ENCODE data around the gene TMTC1. TPM values are rescaled to one million over a fixed set of nuclear protein-coding genes. Genes with fewer than 3 reads are reported as not detected.

The TMTC1 gene
- total and polyA plus RNA-seq, 2 experiments from 2014 or later = 6.8 to 14.0 TPM

DNA sequence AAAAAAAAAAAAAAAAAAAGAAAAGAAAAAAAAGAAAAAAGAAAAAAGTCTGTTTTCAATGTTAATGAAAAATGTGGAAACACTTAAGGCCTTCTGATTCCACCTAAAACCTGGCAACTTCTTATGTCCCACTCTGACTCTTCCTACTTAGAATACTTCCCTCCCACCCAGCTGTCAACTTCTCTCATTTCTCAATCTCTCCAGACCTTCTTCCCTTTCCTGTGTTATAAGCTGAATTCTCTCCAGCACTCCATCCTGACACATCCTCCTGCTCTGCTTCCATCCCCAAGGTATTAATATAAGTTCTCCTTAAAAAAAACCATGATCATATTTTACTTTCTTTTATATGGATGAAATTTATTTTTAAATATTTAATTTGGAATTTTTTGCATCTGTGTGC is 20.3 kb upstream of the TMTC1 start:
- no peaks in the 10 kb centered on the region for H3K79me2 ChIP-seq
- H4K20me1 ChIP-seq (ENCODE audit: insufficient read depth, poor library complexity, severe bottlenecking) = no peaks in the 10 kb centered on the region
- TF ChIP-seq EZH2 (IDR thresholded peaks at IDR 0.05; ENCODE audit: borderline replicate concordance) = no peak
- TF ChIP-seq, protein P1, sequence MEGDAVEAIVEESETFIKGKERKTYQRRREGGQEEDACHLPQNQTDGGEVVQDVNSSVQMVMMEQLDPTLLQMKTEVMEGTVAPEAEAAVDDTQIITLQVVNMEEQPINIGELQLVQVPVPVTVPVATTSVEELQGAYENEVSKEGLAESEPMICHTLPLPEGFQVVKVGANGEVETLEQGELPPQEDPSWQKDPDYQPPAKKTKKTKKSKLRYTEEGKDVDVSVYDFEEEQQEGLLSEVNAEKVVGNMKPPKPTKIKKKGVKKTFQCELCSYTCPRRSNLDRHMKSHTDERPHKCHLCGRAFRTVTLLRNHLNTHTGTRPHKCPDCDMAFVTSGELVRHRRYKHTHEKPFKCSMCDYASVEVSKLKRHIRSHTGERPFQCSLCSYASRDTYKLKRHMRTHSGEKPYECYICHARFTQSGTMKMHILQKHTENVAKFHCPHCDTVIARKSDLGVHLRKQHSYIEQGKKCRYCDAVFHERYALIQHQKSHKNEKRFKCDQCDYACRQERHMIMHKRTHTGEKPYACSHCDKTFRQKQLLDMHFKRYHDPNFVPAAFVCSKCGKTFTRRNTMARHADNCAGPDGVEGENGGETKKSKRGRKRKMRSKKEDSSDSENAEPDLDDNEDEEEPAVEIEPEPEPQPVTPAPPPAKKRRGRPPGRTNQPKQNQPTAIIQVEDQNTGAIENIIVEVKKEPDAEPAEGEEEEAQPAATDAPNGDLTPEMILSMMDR (IDR thresholded peaks at IDR 0.05; ENCODE audit: poor library complexity) = no peak
- TF ChIP-seq EZH2phosphoT487 (IDR thresholded peaks at IDR 0.05; ENCODE audit: low read depth, severe bottlenecking, unreplicated experiment) = no peak
- H2AFZ ChIP-seq = no peak overlapping the region
- H3K4me3 ChIP-seq = no peak overlapping the region
- no peak overlapping the region for H3K27ac ChIP-seq
- no peak for DNase-seq (ENCODE audit: low spot score)
- no peaks in the 10 kb centered on the region for H3K9me3 ChIP-seq (ENCODE audit: low read depth)
- H3K36me3 ChIP-seq (replicated peaks; ENCODE audit: insufficient read depth, low read depth) = no peaks in the 10 kb centered on the region
- no peaks in the 10 kb centered on the region for H3K4me1 ChIP-seq (ENCODE audit: insufficient read depth)
- H3K4me2 ChIP-seq = no peak overlapping the region
- H3K27me3 ChIP-seq = no peaks in the 10 kb centered on the region
- H3K9me2 ChIP-seq (replicated peaks; ENCODE audit: insufficient read depth) = no peaks in the 10 kb centered on the region

DNA sequence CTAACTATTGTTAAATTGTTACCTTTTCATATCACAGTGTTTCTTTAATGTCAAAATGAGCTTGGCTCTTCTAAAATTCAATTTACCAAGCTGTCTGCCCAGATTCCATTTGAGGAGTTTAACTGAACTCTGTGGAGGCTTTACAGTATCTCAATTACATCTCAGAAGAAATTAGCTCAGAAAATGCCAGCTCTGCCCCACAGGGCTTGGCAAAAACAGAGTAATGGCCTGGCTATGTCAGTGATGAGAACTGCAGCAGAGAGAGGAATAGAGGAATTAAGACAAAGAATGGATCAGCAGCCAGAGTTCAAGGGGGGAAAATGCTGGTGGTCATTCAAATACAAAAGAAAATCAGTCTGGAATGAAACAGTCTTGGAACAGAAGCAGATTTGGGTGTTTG is 15.8 kb upstream of the TMTC1 start:
- no peak overlapping the region for H3K27ac ChIP-seq
- peaks cover 14% of the 10 kb centered on the region for H3K4me1 ChIP-seq (ENCODE audit: insufficient read depth)
- TF ChIP-seq, protein P1 (IDR thresholded peaks at IDR 0.05; ENCODE audit: poor library complexity) = no peak
- TF ChIP-seq EZH2 (IDR thresholded peaks at IDR 0.05; ENCODE audit: borderline replicate concordance) (no peak), EZH2phosphoT487 (IDR thresholded peaks at IDR 0.05; ENCODE audit: low read depth, severe bottlenecking, unreplicated experiment) (no peak)
- no peaks in the 10 kb centered on the region for H3K9me3 ChIP-seq (ENCODE audit: low read depth)
- no peak overlapping the region for H3K4me2 ChIP-seq
- H3K79me2 ChIP-seq = no peaks in the 10 kb centered on the region
- no peaks in the 10 kb centered on the region for H3K27me3 ChIP-seq
- no peaks in the 10 kb centered on the region for H4K20me1 ChIP-seq (ENCODE audit: insufficient read depth, poor library complexity, severe bottlenecking)
- H3K36me3 ChIP-seq (replicated peaks; ENCODE audit: insufficient read depth, low read depth) = no peaks in the 10 kb centered on the region
- DNase-seq (ENCODE audit: low spot score) = no peak
- H3K9me2 ChIP-seq (replicated peaks; ENCODE audit: insufficient read depth) = no peaks in the 10 kb centered on the region
- no peak overlapping the region for H3K4me3 ChIP-seq
- H2AFZ ChIP-seq = no peak overlapping the region

DNA sequence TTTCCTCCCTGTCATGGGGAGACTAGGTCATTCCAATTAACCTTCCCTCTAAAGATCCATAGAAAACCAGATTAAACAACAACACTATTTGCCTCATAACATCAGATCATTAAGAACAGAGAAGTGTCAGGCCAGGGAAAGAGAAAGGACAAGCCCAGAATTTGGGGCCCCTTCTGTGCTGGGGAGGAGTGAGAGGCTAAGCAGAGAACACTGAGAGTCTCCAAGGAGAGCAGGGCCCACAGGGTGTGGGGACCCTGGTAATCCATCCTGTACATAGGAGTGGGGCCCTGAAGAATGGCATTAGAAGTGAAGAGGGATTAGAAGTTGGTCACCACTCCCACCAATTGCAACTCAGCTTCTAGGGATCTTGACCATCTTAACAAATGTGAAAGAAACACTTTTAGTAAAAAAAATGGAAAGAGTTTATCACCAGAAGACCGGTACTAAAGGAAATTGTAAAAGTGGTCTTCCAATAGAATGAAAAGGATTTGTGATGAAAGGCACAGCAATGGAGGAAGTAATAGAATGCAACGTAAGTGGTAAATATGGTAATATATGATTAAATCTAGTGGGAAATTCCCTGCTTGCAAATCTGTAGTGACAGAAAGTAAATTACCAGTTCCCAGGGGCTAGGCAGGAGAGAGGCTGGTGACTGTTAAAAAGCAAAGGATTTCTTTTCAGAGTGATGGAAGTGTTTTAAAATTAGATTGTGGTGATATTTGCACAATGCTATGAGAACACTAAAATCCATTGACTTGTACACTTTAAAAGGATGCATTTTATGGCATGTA is 14.0 kb upstream of the TMTC1 start:
- no peak overlapping the region for H3K4me2 ChIP-seq

More for the DNA sequence above, 14.0 kb upstream of the TMTC1 start:
- no peaks in the 10 kb centered on the region for H3K9me3 ChIP-seq (ENCODE audit: low read depth)
- H2AFZ ChIP-seq = no peak overlapping the region
- H3K79me2 ChIP-seq = no peaks in the 10 kb centered on the region
- H3K4me1 ChIP-seq (ENCODE audit: insufficient read depth) = peaks cover 14% of the 10 kb centered on the region
- DNase-seq (ENCODE audit: low spot score) = no peak
- H3K36me3 ChIP-seq (replicated peaks; ENCODE audit: insufficient read depth, low read depth) = no peaks in the 10 kb centered on the region
- H3K27ac ChIP-seq = peak overlapping the region; percentile 20
- no peaks in the 10 kb centered on the region for H3K27me3 ChIP-seq
- no peak for TF ChIP-seq EZH2 (IDR thresholded peaks at IDR 0.05; ENCODE audit: borderline replicate concordance)
- TF ChIP-seq, protein P1 (IDR thresholded peaks at IDR 0.05; ENCODE audit: poor library complexity) = no peak
- 85% methylated on average over 2 of the region's 2 CpGs for WGBS (ENCODE audit: low lambda C conversion rate, missing lambda C conversion rate)
- no peaks in the 10 kb centered on the region for H4K20me1 ChIP-seq (ENCODE audit: insufficient read depth, poor library complexity, severe bottlenecking)
- no peaks in the 10 kb centered on the region for H3K9me2 ChIP-seq (replicated peaks; ENCODE audit: insufficient read depth)
- H3K4me3 ChIP-seq = no peak overlapping the region

Measured in hepatocyte (in vitro differentiated cells).